Ishikawa (cell line): ENCODE results near the gene TULP3.

Experiments used
- CEBPB ChIP-seq: IDR thresholded peaks from 2 replicates; pipeline ENCODE4 v1.6.1; 2012
- CREB1 ChIP-seq: IDR thresholded peaks from 2 replicates; pipeline ENCODE4 v1.6.1; 2012; ENCODE audit warnings: low read depth
- EGR1 ChIP-seq: IDR thresholded peaks from 2 replicates; pipeline ENCODE4 v1.6.1; 2012
- EP300 ChIP-seq: IDR thresholded peaks from 2 replicates; pipeline ENCODE4 v1.6.1; 2012; ENCODE audit warnings: borderline replicate concordance
- FOXM1 ChIP-seq: IDR thresholded peaks from 2 replicates; pipeline ENCODE4 v1.6.1; 2012; ENCODE audit warnings: low read depth, borderline replicate concordance
- MAX ChIP-seq: IDR thresholded peaks from 2 replicates; pipeline ENCODE4 v1.6.1; 2012
- NFIC ChIP-seq: IDR thresholded peaks from 2 replicates; pipeline ENCODE4 v1.6.1; 2012
- RAD21 ChIP-seq: IDR thresholded peaks from 2 replicates; pipeline ENCODE4 v1.6.1; 2012; ENCODE audit warnings: low read depth
- REST ChIP-seq: IDR thresholded peaks from 2 replicates; pipeline ENCODE4 v1.6.1; 2012; ENCODE audit warnings: low read depth, mild to moderate bottlenecking
- TAF1 ChIP-seq: IDR thresholded peaks from 2 replicates; pipeline ENCODE4 v1.6.1; 2012; ENCODE audit warnings: low read depth, mild to moderate bottlenecking
- TCF12 ChIP-seq: IDR thresholded peaks from 2 replicates; pipeline ENCODE4 v1.6.1; 2012; ENCODE audit warnings: low read depth
- TEAD4 ChIP-seq: IDR thresholded peaks from 2 replicates; pipeline ENCODE4 v1.6.1; 2012
- YY1 ChIP-seq: IDR thresholded peaks from 2 replicates; pipeline ENCODE4 v1.6.1; 2012; ENCODE audit warnings: low read depth
- ZBTB7A ChIP-seq: IDR thresholded peaks from 2 replicates; pipeline ENCODE4 v1.6.1; 2012; ENCODE audit warnings: low read depth
- TF ChIP-seq, protein P1 (sequence below): IDR thresholded peaks from 2 replicates; pipeline ENCODE4 v1.6.1; 2012

TULP3 gene

DNA sequence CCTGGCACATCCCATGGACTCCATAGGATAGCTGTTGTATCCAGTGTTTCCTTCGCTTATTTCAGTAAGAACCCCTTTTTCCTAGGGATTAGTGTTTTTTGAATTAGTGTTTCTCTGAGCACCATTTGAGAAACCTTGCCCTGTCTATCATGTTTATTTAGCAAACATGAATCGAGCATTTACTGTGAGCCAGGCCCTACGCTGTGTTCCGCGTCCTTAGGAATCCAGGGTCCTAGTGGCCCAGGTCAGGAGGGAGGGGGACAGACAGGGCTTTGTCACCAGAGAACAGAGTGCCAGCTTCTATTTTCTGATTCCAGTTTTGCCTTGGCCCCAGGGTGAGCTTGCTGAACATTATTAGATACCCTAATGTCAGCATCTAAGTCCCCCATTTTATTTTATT lies 71.0 kb downstream of the TULP3 start:
- TF ChIP-seq CREB1, result no peak
- no peak for TF ChIP-seq CEBPB
- TF ChIP-seq NFIC, result no peak
- no peak for TF ChIP-seq EGR1

DNA sequence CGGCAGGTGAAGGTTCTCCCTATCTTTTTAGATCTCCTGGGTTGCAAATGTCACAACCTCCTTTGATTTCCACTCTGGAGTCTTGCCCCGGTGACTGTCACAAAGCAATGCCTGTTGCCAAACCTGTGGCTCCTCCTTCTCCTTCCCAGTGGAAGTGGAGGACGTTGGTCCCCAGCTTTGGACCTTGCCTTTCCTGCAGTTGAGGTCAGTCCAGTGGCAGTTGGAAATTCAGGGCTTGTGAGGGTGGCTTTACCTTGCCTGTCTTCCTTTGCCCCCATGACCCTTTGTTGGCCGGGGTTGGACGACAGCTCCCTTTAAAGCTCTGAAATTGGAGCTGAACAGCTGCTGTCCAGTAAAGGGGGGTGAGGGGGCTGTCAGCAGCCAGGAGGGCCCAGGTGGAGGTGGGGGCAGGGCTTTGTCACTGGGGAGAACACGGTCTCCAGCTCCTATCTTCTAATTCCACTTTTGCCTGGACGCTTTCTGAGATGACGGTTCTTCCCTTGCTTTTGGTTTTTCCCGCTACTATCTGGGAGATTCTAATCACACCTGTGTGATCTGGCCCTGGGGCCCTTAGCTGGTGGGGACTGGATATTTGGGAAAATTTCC lies 72.6 kb downstream of the TULP3 start:
- TF ChIP-seq RAD21 (no peak), NFIC (no peak), ZBTB7A (no peak), CREB1 (no peak), CEBPB (no peak), TEAD4 (no peak), TAF1 (no peak), EP300 (no peak), REST (no peak), FOXM1 (no peak), EGR1 (no peak), MAX (no peak)
- TF ChIP-seq, protein P1, sequence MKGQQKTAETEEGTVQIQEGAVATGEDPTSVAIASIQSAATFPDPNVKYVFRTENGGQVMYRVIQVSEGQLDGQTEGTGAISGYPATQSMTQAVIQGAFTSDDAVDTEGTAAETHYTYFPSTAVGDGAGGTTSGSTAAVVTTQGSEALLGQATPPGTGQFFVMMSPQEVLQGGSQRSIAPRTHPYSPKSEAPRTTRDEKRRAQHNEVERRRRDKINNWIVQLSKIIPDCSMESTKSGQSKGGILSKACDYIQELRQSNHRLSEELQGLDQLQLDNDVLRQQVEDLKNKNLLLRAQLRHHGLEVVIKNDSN, result no peak

DNA sequence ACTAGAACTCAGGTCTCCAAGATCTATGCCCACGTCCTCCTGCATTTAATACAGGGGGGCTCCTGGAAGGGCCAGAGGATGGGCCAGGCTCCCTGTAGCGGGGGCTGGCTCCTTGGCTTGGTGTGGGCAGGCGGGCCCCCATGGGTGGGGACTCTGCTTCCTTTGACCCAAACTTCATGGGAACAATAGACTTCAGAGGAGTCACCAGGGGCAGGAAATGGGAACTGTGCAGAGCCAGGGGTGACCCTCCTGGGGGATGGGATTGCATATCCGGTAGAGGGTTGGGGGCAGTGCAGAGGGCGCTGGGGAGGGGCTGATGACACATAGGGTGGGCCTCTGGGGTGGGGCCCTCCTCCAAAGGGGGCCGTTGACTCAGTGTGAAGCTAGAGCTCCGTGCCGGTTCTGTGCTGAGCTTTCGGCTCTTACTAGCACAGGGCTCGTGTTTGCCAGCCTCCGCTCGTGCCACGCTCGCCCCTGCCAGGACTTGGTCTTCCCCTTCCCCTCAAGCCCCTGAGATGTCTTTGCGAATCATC lies 73.1 kb downstream of the TULP3 start:
- TF ChIP-seq RAD21 (no peak), EGR1 (no peak), CREB1 (no peak), TAF1 (no peak), ZBTB7A (no peak), TCF12 (no peak)
- TF ChIP-seq, protein P1, result no peak

DNA sequence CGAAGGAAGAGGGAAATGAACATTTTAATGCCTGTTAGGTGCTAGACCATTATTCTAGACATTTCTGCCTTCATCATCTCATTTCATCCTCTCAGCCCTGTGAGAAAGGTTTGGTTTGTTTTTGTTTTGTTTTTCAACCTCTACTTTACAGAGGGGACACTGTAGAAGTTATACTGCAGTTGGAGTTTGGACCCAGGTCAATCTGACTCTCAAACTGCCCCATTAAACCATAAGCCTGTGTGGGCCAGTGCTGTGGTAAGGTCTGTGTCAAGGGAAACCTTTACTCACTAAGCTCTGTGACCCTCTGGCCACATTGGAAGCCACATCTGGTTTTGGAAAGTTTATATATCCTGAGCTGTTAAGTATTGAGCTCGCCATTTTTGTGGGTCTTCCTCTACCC lies 77.0 kb downstream of the TULP3 start:
- TF ChIP-seq EP300 (no peak), RAD21 (no peak), TEAD4 (no peak), TAF1 (no peak), CREB1 (no peak), NFIC (no peak), EGR1 (no peak), YY1 (no peak), ZBTB7A (no peak), MAX (no peak), TCF12 (no peak)

- no peak for TF ChIP-seq FOXM1
- TF ChIP-seq TEAD4, result no peak
- no peak for TF ChIP-seq CEBPB
- no peak for TF ChIP-seq TCF12
Observed at GRCh38 chr12:2970744-2971143, 80.1 kb downstream of the TULP3 start.

GRCh38 chr12:2973566-2973965 lies 82.9 kb downstream of the TULP3 start:
- TF ChIP-seq EGR1, result no peak

GRCh38 chr12:2974560-2974971 lies 83.9 kb downstream of the TULP3 start:
- TF ChIP-seq NFIC (no peak), CREB1 (no peak), MAX (no peak), EP300 (no peak), YY1 (no peak), TEAD4 (no peak), EGR1 (no peak), TAF1 (no peak), CEBPB (no peak), FOXM1 (no peak), RAD21 (no peak), ZBTB7A (no peak), REST (no peak), TCF12 (no peak)
- TF ChIP-seq, protein P1, result no peak
